VCaP (cell line): Measurements from ENCODE around the gene PDE9A.
A peak's percentile ranks its signal among the peaks of the same experiment; 100 is the strongest.

Experiments
- H3K27ac ChIP-seq: fragments of 450-650 bp; 2 replicates; pipeline ENCODE4 v1.5.1; 2017
- CTCF ChIP-seq: fragments of 450-650 bp; conservative IDR thresholded peaks from 2 replicates; pipeline ENCODE4 v1.5.1; 2017; ENCODE audit warnings: mild to moderate bottlenecking, moderate library complexity

The PDE9A gene

GRCh38 chr21:42750737-42751530 lies 97.5 kb downstream of the PDE9A start:
- no peak for TF ChIP-seq CTCF
- peak overlapping the region; percentile 94 for H3K27ac ChIP-seq

- peak overlapping the region; percentile 3; the same call in 1 of the 2 replicates for H3K27ac ChIP-seq
- TF ChIP-seq CTCF, result no peak
Measured at GRCh38 chr21:42751866-42752265, 98.4 kb downstream of the PDE9A start.

- TF ChIP-seq CTCF, result no peak
Measured at GRCh38 chr21:42753804-42754203, 100.4 kb downstream of the PDE9A start.

GRCh38 chr21:42754270-42754933 lies 101.0 kb downstream of the PDE9A start:
- TF ChIP-seq CTCF, result no peak
- H3K27ac ChIP-seq, result 0 out of 2 replicates have a peak overlapping the region, but pooled peaks have one; percentile 3

More at GRCh38 chr21:42753804-42754203, 100.4 kb downstream of the PDE9A start:
- H3K27ac ChIP-seq, result 0 out of 2 replicates have a peak overlapping the region, but pooled peaks have one; percentile 3

GRCh38 chr21:42755031-42755665 lies 101.7 kb downstream of the PDE9A start:
- TF ChIP-seq CTCF, result no peak
- H3K27ac ChIP-seq, result no peak overlapping the region; the same call in 1 of the 2 replicates

- H3K27ac ChIP-seq, result no peak overlapping the region; the same call in 1 of the 2 replicates
- TF ChIP-seq CTCF, result no peak
Measured at GRCh38 chr21:42755766-42756579, 102.6 kb downstream of the PDE9A start.
